ENCODE data around the gene YPEL2.

DNA sequence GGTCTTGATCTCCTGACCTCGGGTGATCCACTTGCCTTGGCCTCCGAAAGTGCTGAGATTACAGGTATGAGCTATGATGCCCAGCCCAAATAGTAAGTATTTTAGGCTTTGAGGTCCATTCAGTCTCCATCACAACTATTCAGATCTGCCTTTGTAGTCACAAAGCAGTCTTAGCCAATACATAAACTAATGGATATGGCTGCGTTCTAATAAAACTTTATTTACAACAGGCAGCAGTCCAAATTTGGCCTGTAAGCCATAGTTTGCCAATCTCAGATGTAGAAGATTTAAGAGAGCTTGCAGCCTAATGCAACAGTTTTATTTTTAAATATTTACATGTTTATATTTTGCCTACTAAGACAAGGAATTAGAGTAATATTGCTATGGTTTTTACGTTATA, 111.7 kb downstream of the YPEL2 start:
- TF ChIP-seq, protein P1, sequence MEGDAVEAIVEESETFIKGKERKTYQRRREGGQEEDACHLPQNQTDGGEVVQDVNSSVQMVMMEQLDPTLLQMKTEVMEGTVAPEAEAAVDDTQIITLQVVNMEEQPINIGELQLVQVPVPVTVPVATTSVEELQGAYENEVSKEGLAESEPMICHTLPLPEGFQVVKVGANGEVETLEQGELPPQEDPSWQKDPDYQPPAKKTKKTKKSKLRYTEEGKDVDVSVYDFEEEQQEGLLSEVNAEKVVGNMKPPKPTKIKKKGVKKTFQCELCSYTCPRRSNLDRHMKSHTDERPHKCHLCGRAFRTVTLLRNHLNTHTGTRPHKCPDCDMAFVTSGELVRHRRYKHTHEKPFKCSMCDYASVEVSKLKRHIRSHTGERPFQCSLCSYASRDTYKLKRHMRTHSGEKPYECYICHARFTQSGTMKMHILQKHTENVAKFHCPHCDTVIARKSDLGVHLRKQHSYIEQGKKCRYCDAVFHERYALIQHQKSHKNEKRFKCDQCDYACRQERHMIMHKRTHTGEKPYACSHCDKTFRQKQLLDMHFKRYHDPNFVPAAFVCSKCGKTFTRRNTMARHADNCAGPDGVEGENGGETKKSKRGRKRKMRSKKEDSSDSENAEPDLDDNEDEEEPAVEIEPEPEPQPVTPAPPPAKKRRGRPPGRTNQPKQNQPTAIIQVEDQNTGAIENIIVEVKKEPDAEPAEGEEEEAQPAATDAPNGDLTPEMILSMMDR (IDR thresholded peaks at IDR 0.05) = no peak
- TF ChIP-seq POLR2A (IDR thresholded peaks at IDR 0.05) = no peak

All from Peyer's patch (tissue), 4 donors.